Measurements from ENCODE around the gene OTOL1.

DNA sequence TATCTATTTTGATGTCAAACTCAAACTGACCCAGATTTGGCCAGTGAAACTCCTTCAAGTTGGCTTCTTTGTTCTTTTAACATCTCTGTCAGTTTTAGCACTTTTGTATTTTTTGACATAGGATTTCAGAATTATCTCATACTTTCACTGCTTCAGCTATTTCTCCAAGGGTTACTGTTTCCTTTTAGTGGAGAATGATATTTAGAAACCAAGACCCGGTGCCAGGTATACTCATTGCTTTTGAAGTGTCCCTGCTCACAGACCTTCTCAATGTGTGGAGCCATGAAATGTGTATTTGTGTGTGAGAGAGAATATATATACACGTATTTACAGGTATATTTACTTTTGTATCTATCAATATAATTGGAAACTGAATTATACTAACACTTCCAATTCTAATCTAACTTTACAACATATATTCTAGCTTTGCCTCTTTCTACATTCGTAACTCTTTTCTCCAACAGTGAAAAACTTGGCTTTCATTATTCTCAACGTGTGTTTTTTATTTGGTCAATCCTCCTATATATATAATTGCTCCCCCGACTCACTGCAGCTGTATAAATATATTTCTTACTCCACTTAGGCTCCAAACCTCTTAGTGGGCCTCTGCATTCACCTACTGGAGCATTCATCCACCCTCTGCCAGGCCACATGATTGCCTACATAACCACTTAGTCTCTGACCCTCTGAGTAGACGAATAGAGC, 54.0 kb downstream of the OTOL1 start:
- TF ChIP-seq, protein P1, sequence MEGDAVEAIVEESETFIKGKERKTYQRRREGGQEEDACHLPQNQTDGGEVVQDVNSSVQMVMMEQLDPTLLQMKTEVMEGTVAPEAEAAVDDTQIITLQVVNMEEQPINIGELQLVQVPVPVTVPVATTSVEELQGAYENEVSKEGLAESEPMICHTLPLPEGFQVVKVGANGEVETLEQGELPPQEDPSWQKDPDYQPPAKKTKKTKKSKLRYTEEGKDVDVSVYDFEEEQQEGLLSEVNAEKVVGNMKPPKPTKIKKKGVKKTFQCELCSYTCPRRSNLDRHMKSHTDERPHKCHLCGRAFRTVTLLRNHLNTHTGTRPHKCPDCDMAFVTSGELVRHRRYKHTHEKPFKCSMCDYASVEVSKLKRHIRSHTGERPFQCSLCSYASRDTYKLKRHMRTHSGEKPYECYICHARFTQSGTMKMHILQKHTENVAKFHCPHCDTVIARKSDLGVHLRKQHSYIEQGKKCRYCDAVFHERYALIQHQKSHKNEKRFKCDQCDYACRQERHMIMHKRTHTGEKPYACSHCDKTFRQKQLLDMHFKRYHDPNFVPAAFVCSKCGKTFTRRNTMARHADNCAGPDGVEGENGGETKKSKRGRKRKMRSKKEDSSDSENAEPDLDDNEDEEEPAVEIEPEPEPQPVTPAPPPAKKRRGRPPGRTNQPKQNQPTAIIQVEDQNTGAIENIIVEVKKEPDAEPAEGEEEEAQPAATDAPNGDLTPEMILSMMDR (IDR thresholded peaks at IDR 0.05) = no peak
- TF ChIP-seq EP300 (IDR thresholded peaks at IDR 0.05) (no peak), POLR2AphosphoS5 (IDR thresholded peaks at IDR 0.05) (no peak), POLR2A (IDR thresholded peaks at IDR 0.05) (no peak)

Data from suprapubic skin (tissue), 4 donors.